ENCODE measurements around the gene LGALSL. TPM values are rescaled to one million over a fixed set of nuclear protein-coding genes. Genes with fewer than 3 reads are reported as not detected.
"Not testable (repeated sequence)": the region's sequence is repeated elsewhere in the genome, so short reads cannot be mapped to it uniquely, and the experiment has no call there.

Gene LGALSL
- total RNA-seq, 1 donor, result 11.6 TPM

DNA sequence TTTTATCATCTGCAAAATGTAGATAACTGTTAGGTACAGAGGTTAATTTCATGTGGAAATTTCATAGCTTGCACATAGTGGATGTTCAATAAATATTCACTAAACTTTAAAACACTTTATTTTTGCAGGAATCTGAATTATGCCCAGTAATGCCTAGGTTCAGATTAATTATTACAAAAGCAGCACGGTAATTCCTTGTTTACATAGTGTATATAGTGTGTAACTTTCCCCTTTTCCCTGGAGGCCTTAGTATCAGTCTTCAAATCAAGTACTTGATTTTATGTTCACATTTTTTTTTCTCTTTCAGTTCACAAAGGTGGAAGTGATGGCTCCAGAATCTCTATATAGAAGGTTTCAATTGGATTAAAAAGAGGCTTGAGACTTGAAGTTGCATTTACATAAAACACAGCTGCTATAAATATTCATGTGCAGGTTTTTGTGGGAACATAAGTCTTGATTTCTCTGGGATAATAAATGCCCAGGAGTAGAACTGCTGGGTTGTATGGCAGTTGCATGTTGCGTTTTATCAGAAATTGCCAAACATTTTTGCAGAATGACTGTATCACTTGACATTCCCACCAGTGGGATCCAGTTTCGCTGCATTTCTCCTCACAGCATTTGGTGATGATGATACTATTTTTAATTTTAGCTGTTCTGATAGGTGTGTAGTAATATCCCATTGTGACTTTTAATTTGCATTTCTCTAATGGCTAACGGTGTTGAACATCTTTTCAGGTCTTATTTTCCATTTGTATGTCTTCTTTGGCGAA lies 27.6 kb upstream of the LGALSL start:
- no peak overlapping the region for H3K4me3 ChIP-seq (ENCODE audit: low read length)
- H3K27me3 ChIP-seq (ENCODE audit: insufficient read depth, low read length), result peaks cover 6% of the 10 kb centered on the region
- H3K9me3 ChIP-seq (ENCODE audit: low read depth, low read length), result no peaks in the 10 kb centered on the region
- H3K4me1 ChIP-seq (ENCODE audit: insufficient read depth, low read length), result no peaks in the 10 kb centered on the region

DNA sequence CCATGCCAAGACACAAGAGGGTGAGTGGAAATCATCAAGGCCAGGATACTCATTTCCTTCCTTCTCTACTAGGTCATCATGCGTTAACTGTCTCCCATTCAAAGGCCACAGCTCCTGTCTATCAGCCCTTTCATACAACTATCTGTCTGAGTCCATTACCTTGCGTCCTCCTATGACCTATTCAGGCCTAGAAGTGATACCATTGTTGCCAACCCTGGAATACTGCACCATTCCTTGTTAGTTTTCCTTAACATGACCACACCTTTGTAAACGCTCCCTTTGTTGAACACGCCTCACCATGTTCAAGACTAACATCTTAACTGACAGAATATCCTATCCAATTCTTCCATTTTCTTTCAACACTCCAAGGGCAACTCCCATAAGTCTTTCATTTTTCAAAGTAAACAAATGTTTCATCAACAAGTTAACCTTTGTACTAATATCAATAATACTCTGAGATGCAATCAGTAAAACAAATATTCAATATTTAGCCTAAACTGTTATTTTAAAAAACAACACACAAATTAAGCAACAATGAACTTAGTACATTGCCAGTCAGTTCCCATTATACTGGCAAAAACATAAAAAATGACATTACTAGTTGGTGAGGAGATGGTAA lies 19.8 kb upstream of the LGALSL start:
- Histone ChIP-seq H3K4me1 (ENCODE audit: insufficient read depth, low read length) (no peaks in the 10 kb centered on the region), H3K9me3 (ENCODE audit: low read depth, low read length) (no peaks in the 10 kb centered on the region), H3K27me3 (ENCODE audit: insufficient read depth, low read length) (peaks cover 8% of the 10 kb centered on the region), H3K4me3 (ENCODE audit: low read length) (no peak overlapping the region)

- Histone ChIP-seq H3K9me3 (ENCODE audit: low read depth, low read length) (no peaks in the 10 kb centered on the region), H3K4me3 (ENCODE audit: low read length) (no peak overlapping the region), H3K4me1 (ENCODE audit: insufficient read depth, low read length) (no peaks in the 10 kb centered on the region), H3K27me3 (ENCODE audit: insufficient read depth, low read length) (peaks cover 3% of the 10 kb centered on the region)
Measured at GRCh38 chr2:64437883-64438282, 16.1 kb upstream of the LGALSL start.

GRCh38 chr2:64439194-64439593 lies 14.8 kb upstream of the LGALSL start:
- Histone ChIP-seq H3K4me1 (ENCODE audit: insufficient read depth, low read length) (no peaks in the 10 kb centered on the region), H3K4me3 (ENCODE audit: low read length) (no peak overlapping the region), H3K27me3 (ENCODE audit: insufficient read depth, low read length) (peaks cover 2% of the 10 kb centered on the region), H3K9me3 (ENCODE audit: low read depth, low read length) (no peaks in the 10 kb centered on the region)

- H3K27me3 ChIP-seq (ENCODE audit: insufficient read depth, low read length), result no peaks in the 10 kb centered on the region
- no peak overlapping the region for H3K4me3 ChIP-seq (ENCODE audit: low read length)
- H3K4me1 ChIP-seq (ENCODE audit: insufficient read depth, low read length), result no peaks in the 10 kb centered on the region
- no peaks in the 10 kb centered on the region for H3K9me3 ChIP-seq (ENCODE audit: low read depth, low read length)
Measured at GRCh38 chr2:64440843-64441242, 13.1 kb upstream of the LGALSL start.

- Histone ChIP-seq H3K4me1 (ENCODE audit: insufficient read depth, low read length) (no peaks in the 10 kb centered on the region), H3K4me3 (ENCODE audit: low read length) (no peak overlapping the region), H3K27me3 (ENCODE audit: insufficient read depth, low read length) (no peaks in the 10 kb centered on the region), H3K9me3 (ENCODE audit: low read depth, low read length) (no peaks in the 10 kb centered on the region)
Measured at GRCh38 chr2:64442277-64442676, 11.7 kb upstream of the LGALSL start.

GRCh38 chr2:64442801-64443429 lies 11.0 kb upstream of the LGALSL start:
- no peaks in the 10 kb centered on the region for H3K4me1 ChIP-seq (ENCODE audit: insufficient read depth, low read length)
- no peaks in the 10 kb centered on the region for H3K27me3 ChIP-seq (ENCODE audit: insufficient read depth, low read length)
- no peak overlapping the region for H3K4me3 ChIP-seq (ENCODE audit: low read length)
- no peaks in the 10 kb centered on the region for H3K9me3 ChIP-seq (ENCODE audit: low read depth, low read length)

GRCh38 chr2:64445970-64446369 lies 8.0 kb upstream of the LGALSL start:
- not testable (repeated sequence) for H3K9me3 ChIP-seq (ENCODE audit: low read depth, low read length); H3K4me3 ChIP-seq (ENCODE audit: low read length); H3K4me1 ChIP-seq (ENCODE audit: insufficient read depth, low read length); H3K27me3 ChIP-seq (ENCODE audit: insufficient read depth, low read length)

- Histone ChIP-seq H3K9me3 (ENCODE audit: low read depth, low read length) (no peaks in the 10 kb centered on the region), H3K27me3 (ENCODE audit: insufficient read depth, low read length) (peaks cover 2% of the 10 kb centered on the region), H3K4me3 (ENCODE audit: low read length) (no peak overlapping the region), H3K4me1 (ENCODE audit: insufficient read depth, low read length) (no peaks in the 10 kb centered on the region)
Measured at GRCh38 chr2:64447317-64448040, 6.5 kb upstream of the LGALSL start.

- no peaks in the 10 kb centered on the region for H3K9me3 ChIP-seq (ENCODE audit: low read depth, low read length)
- no peak overlapping the region for H3K4me3 ChIP-seq (ENCODE audit: low read length)
- no peaks in the 10 kb centered on the region for H3K4me1 ChIP-seq (ENCODE audit: insufficient read depth, low read length)
- H3K27me3 ChIP-seq (ENCODE audit: insufficient read depth, low read length), result peaks cover 2% of the 10 kb centered on the region
Measured at GRCh38 chr2:64448041-64448426, 5.9 kb upstream of the LGALSL start.

GRCh38 chr2:64451051-64451450 lies 2.9 kb upstream of the LGALSL start:
- Histone ChIP-seq H3K4me1 (ENCODE audit: insufficient read depth, low read length) (peaks cover 16% of the 10 kb centered on the region), H3K4me3 (ENCODE audit: low read length) (no peak overlapping the region), H3K27me3 (ENCODE audit: insufficient read depth, low read length) (peaks cover 18% of the 10 kb centered on the region), H3K9me3 (ENCODE audit: low read depth, low read length) (no peaks in the 10 kb centered on the region)

DNA sequence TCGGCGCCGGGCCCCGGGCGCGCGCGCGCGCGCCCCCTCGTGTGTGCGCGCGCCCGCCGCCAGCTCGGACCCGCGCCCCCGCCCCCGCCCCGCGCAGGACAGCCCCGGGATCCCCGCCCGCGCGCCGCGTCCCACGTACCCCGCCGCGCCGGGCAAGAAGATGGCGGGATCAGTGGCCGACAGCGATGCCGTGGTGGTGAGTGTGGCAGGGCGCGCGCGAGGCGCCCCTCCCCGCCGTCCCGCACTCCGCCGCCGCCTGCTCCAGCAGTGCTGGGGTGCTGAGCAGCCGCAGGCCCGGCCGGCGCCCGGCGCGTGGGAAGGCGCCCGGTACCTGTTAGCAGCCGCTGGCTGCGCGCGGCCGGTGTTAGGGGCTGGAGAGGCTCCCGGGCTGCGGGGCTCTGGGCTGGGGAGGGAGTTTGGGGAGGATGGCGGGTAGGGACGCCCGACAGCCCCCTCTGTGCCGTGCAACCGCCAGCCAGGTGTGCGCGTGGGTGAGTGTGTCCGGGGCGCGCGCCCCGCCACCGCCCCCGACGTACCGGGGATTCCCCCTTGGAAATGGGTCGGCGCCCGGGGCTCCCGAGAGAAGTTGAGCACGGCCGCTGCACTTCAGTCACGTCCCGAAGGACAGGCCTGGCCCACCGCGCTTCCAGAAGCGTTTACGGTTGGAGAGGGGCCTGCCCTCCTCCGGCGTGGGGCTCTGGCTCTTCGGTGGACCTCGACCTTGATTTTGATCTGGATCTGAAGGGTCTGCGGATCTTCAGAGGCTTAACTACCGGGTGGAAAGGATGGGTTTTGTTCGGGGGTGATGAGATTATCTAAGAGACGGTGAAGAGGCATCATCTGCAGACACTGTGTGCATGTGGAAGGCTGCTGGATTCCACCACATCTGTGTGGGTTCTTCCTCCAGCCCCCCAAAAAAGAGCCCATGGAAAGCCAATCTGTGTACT lies 697 bp downstream of the LGALSL start:
- H3K4me3 ChIP-seq (ENCODE audit: low read length), result peak overlapping the region; percentile 46
- H3K9me3 ChIP-seq (ENCODE audit: low read depth, low read length), result no peaks in the 10 kb centered on the region
- H3K27me3 ChIP-seq (ENCODE audit: insufficient read depth, low read length), result peaks cover 22% of the 10 kb centered on the region
- H3K4me1 ChIP-seq (ENCODE audit: insufficient read depth, low read length), result peaks cover 16% of the 10 kb centered on the region

DNA sequence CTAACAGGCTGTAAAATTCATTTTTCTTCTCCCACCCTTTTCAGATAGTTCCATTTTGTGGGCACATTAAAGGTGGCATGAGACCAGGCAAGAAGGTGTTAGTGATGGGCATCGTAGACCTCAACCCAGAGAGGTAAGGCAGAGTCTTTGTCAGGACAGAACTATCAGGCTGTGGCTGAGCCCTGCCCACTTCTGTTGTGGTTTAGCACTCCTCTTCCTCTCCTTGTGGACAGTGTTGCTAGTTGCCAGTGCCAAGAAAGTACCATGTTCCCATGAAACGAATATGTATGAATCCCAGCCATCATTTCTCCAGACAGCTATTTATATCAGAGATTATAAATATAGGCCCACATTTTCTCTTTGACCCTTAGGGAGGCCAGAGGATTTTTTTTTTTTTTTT lies 1.6 kb downstream of the LGALSL start:
- peaks cover 22% of the 10 kb centered on the region for H3K27me3 ChIP-seq (ENCODE audit: insufficient read depth, low read length)
- H3K9me3 ChIP-seq (ENCODE audit: low read depth, low read length), result no peaks in the 10 kb centered on the region
- H3K4me1 ChIP-seq (ENCODE audit: insufficient read depth, low read length), result peaks cover 16% of the 10 kb centered on the region
- no peak overlapping the region for H3K4me3 ChIP-seq (ENCODE audit: low read length)

DNA sequence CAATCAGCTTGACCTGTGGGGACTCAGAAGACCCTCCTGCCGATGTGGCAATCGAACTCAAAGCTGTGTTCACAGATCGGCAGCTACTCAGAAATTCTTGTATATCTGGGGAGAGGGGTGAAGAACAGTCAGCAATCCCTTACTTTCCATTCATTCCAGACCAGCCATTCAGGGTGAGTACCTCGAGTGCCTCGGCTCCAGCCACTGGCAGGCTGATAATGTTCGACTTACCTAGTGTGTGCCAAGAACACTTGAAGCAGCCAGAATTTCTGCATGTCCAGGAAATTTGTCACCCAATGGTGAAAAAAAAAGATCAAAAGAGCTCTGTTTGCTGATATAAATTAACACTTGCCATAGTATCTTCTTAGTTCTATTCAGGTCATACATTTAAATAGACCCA lies 2.3 kb downstream of the LGALSL start:
- no peak overlapping the region for H3K4me3 ChIP-seq (ENCODE audit: low read length)
- peaks cover 22% of the 10 kb centered on the region for H3K27me3 ChIP-seq (ENCODE audit: insufficient read depth, low read length)
- H3K4me1 ChIP-seq (ENCODE audit: insufficient read depth, low read length), result peaks cover 16% of the 10 kb centered on the region
- no peaks in the 10 kb centered on the region for H3K9me3 ChIP-seq (ENCODE audit: low read depth, low read length)

All from mononuclear cell (primary cell).